Ovary (tissue), 9 donors: ENCODE measurements around the gene SERF2. TPM values are rescaled to one million over a fixed set of nuclear protein-coding genes. Genes with fewer than 3 reads are reported as not detected.

Source experiments
- DNase-seq, 5 donors: peaks; one replicate each; pipeline ENCODE4 v3.0.0-alpha.2; 2019 to 2020
- H3K27ac ChIP-seq, 2 donors: fragments of 200-600 bp; one replicate each; pipeline versions ENCODE4 v1.5.1 to v1.8.0; 2019 to 2022
- H3K27me3 ChIP-seq: fragments of 200-600 bp; one replicate; pipeline ENCODE4 v1.8.0; 2022
- H3K36me3 ChIP-seq: fragments of 200-600 bp; sonication (generic); one replicate; pipeline ENCODE4 v1.5.1; 2019
- H3K4me1 ChIP-seq: one replicate; pipeline ENCODE4 v1.8.1; 2013; ENCODE audit warnings: mild to moderate bottlenecking, moderate library complexity; ENCODE audit not compliant: insufficient read depth
- H3K4me3 ChIP-seq: fragments of 200-600 bp; sonication (generic); one replicate; pipeline ENCODE4 v1.5.1; 2017
- H3K9me3 ChIP-seq, 2 donors: fragments of 200-600 bp in 1 of 2; sonication (generic) in 1 of 2; one replicate each; pipeline versions ENCODE4 v1.5.1 to v1.8.1; 2013 to 2019; ENCODE audit warnings: mild to moderate bottlenecking in 1 of 2, moderate library complexity in 1 of 2
- EP300 ChIP-seq: sonication (generic); formaldehyde crosslinking; IDR thresholded peaks from one replicate; pipeline ENCODE4 v1.6.1; 2017; ENCODE audit warnings: antibody characterized with exemption
- POLR2A ChIP-seq: fragments of 450-650 bp; IDR thresholded peaks from one replicate; pipeline ENCODE4 v1.6.1; 2017; ENCODE audit warnings: antibody characterized with exemption, mild to moderate bottlenecking, moderate library complexity
- WGBS, 3 donors: extraction: QIAGEN DNeasy Blood & Tissue Kit in 1 of 3; methylation state at CpG; one replicate each; pipeline versions ENCODE4 v1.1.5 to v1.1.7; 2013 to 2017; 5-methylcytosine and 5-hydroxymethylcytosine counted together
- intact Hi-C, 4 donors: fragments of 100-400 bp; cut with DNase I; formaldehyde crosslinking; loops; one replicate each; pipeline versions ENCODE4 v1.11.0 to v1.15.1; 2022 to 2023
- polyA plus RNA-seq, 2 donors: library from polyadenylated mRNA; stranded (reverse); fragments of 200-250 nt in 1 of 2; fragments of 350-450 nt in 1 of 2; fragmentation: Illumina TruSeq in 1 of 2; extraction: RNeasy Lipid Tissue Mini Kit (QIAGEN cat#74804) in 1 of 2; gene quantifications; one replicate each; pipeline ENCODE4 v1.2.3, GENCODE V29; 2013 to 2014
- total RNA-seq, 7 donors: library from RNA; depleted of rRNA in 2 of 7; stranded (reverse); fragments of >200 nt in 2 of 7; fragmentation: NEBNext Ultra II Directional in 3 of 7; extraction: Animal tissue kit (Norgen Biotek cat#: 25700) in 3 of 7; gene quantifications; one replicate each; pipeline versions ENCODE4 v1.1.0 to v1.2.4, GENCODE V29; 2016 to 2023
- TF ChIP-seq, protein P1 (sequence below), 3 donors: fragments of 450-650 bp in 2 of 3; fragments of 200-600 bp in 1 of 3; IDR thresholded peaks; one replicate each; pipeline versions ENCODE4 v1.5.1 to v1.8.0; 2016 to 2022; ENCODE audit warnings: antibody characterized with exemption in 3 of 3, mild to moderate bottlenecking in 1 of 3
- donor health status: DM: no; HTN: no; CAD: no; lungs with moderate emphysema.
- donor health status: DM: no; HTN: no; CAD: no.
- donor health status: Bipolar disorder and iron deficiency.
- donor health status: DM: yes; HTN: yes; CAD: no.
- donor health status: DM: no; HTN: no; CAD: no.
- donor health status: DM: yes; HTN: yes; CAD: no.

Gene SERF2
- total and polyA plus RNA-seq, 9 donors: 254 to 981 (median 484) TPM

DNA sequence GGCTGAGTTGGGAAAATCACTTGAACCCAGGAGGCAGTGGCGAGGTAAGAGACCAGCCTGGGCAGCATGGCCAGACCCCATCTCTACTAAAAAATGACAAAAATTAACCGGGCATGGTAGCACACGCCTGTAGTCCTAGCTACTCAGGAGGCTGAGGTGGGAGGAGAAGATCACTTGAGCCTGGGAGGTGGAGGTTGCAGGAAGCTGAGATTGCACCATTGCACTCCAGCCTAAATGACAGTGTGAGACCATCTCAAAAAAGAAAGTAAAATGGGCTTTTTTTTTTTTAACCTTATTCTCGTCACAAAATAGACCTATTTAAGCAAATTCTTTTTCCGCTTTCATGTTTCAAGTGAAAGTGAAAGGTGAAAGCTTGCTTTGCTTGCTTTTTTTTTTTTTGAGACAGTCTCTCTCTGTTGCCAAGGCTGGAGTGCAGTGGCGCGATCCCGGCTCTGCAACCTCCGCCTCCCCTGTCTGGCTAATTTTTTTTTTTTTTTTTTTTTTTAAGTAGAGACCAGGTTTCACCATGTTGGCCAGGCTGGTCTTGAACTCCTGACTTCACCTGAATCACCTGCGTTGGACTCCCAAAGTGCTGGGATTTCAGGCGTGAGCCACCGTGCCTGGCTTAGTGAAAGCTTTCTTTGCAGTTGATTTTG, 42.3 kb upstream of the SERF2 start:
- TF ChIP-seq, protein P1, sequence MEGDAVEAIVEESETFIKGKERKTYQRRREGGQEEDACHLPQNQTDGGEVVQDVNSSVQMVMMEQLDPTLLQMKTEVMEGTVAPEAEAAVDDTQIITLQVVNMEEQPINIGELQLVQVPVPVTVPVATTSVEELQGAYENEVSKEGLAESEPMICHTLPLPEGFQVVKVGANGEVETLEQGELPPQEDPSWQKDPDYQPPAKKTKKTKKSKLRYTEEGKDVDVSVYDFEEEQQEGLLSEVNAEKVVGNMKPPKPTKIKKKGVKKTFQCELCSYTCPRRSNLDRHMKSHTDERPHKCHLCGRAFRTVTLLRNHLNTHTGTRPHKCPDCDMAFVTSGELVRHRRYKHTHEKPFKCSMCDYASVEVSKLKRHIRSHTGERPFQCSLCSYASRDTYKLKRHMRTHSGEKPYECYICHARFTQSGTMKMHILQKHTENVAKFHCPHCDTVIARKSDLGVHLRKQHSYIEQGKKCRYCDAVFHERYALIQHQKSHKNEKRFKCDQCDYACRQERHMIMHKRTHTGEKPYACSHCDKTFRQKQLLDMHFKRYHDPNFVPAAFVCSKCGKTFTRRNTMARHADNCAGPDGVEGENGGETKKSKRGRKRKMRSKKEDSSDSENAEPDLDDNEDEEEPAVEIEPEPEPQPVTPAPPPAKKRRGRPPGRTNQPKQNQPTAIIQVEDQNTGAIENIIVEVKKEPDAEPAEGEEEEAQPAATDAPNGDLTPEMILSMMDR (IDR thresholded peaks at IDR 0.05): no peak
- no peak for TF ChIP-seq POLR2A
- no peak for TF ChIP-seq EP300
- no peaks in the 10 kb centered on the region for H3K27me3 ChIP-seq
- no peaks in the 10 kb centered on the region for H3K36me3 ChIP-seq
- intact Hi-C loops: no loop called here
- DNase-seq: no peak
- peaks cover 5% of the 10 kb centered on the region for H3K4me1 ChIP-seq
- no peak overlapping the region for H3K4me3 ChIP-seq
- H3K9me3 ChIP-seq: no peaks in the 10 kb centered on the region
- H3K27ac ChIP-seq: no peak overlapping the region
- 28 to 42% (median 35%) methylated on average over 12 of the region's 12 CpGs for WGBS, 3 donors

DNA sequence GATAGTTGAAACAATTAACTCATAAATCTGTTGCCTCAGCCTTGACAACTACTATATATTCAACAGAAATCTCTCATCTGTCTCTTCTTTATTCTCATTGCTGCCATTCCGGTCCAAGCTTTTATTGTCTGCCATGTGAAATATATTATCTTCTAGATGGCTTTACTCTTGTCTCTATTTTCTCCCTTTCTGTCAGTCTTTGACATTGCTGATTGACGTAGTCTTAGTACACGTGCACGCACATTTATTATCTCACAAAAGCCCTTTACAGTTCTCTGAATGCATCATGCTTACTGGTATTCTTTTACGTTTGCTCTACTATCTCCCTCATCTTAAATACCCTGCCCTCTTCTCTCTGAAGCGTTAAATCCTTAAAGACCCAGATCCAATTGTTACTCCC, 40.2 kb upstream of the SERF2 start:
- Histone ChIP-seq H3K27me3 (no peaks in the 10 kb centered on the region), H3K9me3 (no peaks in the 10 kb centered on the region), H3K36me3 (no peaks in the 10 kb centered on the region), H3K4me1 (peaks cover 5% of the 10 kb centered on the region), H3K4me3 (no peak overlapping the region), H3K27ac (no peak overlapping the region)
- TF ChIP-seq, protein P1 (IDR thresholded peaks at IDR 0.05): no peak
- no peak for TF ChIP-seq POLR2A
- no peak for TF ChIP-seq EP300
- intact Hi-C loops: no loop called here
- WGBS, 3 donors: 85 to 88% (median 85%) methylated on average over 6 of the region's 6 CpGs
- no peak for DNase-seq

- 72 to 77% (median 77%) methylated on average over 6 of the region's 6 CpGs for WGBS, 3 donors
- Histone ChIP-seq H3K4me3 (no peak overlapping the region), H3K36me3 (no peaks in the 10 kb centered on the region), H3K9me3 (no peaks in the 10 kb centered on the region), H3K27ac (no peak overlapping the region), H3K4me1 (peaks cover 2% of the 10 kb centered on the region), H3K27me3 (no peaks in the 10 kb centered on the region)
- no peak for DNase-seq
- intact Hi-C loops: no loop called here
- TF ChIP-seq, protein P1 (IDR thresholded peaks at IDR 0.05): no peak
- TF ChIP-seq EP300 (no peak), POLR2A (no peak)
These were observed 29.3 kb upstream of the SERF2 start for GRCh38 chr15:43762824-43763223.

DNA sequence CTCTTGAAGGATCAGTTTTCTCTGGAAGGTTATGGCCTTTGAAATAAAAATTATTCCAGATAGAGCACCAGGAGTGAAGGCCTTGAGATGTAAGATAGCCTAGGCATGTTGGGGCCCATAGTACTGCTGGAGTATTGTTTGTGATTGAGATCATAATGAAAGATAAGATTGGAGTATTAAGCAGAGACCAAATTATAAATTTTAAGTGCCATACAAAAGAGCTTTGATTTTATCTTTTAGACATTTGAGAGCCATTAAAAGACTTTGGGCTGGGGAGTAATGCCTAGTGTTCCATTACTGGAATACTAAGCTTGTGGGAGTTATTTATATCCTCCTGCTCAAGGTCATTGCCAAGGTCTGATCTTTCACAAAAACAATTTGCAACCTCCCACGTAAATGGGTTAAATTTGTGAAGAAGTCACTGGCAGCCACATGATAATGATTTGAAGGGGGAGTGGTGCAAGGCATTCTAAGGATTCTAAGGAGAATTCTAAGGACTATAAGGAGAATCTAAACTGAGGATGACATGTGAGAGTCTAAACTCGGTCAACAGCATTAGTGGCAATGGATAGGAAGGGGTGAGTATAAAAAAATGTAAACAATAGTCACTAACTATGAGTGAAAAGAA, 28.2 kb upstream of the SERF2 start:
- TF ChIP-seq, protein P1 (IDR thresholded peaks at IDR 0.05): no peak
- TF ChIP-seq EP300 (no peak), POLR2A (no peak)
- H3K27ac ChIP-seq: peak overlapping the region in 1 of 2 donors; percentile 9
- peaks cover 2% of the 10 kb centered on the region for H3K4me1 ChIP-seq
- H3K36me3 ChIP-seq: no peaks in the 10 kb centered on the region
- intact Hi-C loops: no loop called here
- H3K27me3 ChIP-seq: no peaks in the 10 kb centered on the region
- H3K9me3 ChIP-seq: no peaks in the 10 kb centered on the region
- DNase-seq: no peak
- H3K4me3 ChIP-seq: no peak overlapping the region
- WGBS, 3 donors: 5 to 18% (median 8%) methylated on average over 2 of the region's 2 CpGs
